OCI-LY7 (cell line): ENCODE measurements around the gene POLR3F.

Experiments used
- CTCF ChIP-seq: fragments of 200-600 bp; sonication (generic); conservative IDR thresholded peaks from 2 replicates; pipeline ENCODE4 v1.5.1; 2014; ENCODE audit warnings: mild to moderate bottlenecking, antibody characterized with exemption, low read length, moderate library complexity, mixed read lengths
- EZH2phosphoT487 ChIP-seq: fragments of 200-600 bp; sonication (generic); IDR thresholded peaks from 2 replicates; pipeline ENCODE4 v1.6.1; 2018; ENCODE audit warnings: low read depth, borderline replicate concordance, mild to moderate bottlenecking, mixed run types, antibody characterized with exemption, low read length, moderate library complexity, mixed read lengths

- TF ChIP-seq CTCF: no peak
- no peak for TF ChIP-seq EZH2phosphoT487
Observed at GRCh38 chr20:18514127-18514526, 46.9 kb downstream of the POLR3F start.
